SK-N-MC (cell line): ENCODE measurements around the gene NTSR1.

Source experiments
- DNase-seq: peaks from one replicate; pipeline ENCODE4 v3.0.0-alpha.2; 2011; ENCODE audit warnings: low read depth, low spot score
- H3K27ac ChIP-seq: fragments of 200-600 bp; sonication (generic); 2 replicates; pipeline ENCODE4 v1.5.1; 2016; ENCODE audit warnings: mixed run types
- H3K36me3 ChIP-seq: fragments of 200-600 bp; sonication (generic); 2 replicates; pipeline ENCODE4 v1.6.1; 2017; ENCODE audit warnings: antibody characterized with exemption, low read length, mixed read lengths; ENCODE audit not compliant: insufficient read depth
- H3K4me3 ChIP-seq: fragments of 200-600 bp; sonication (generic); 2 replicates; pipeline ENCODE4 v1.5.1; 2016
- H3K9ac ChIP-seq: fragments of 200-600 bp; sonication (generic); 2 replicates; pipeline ENCODE4 v1.8.0; 2017; ENCODE audit warnings: mixed run types, mixed read lengths; ENCODE audit not compliant: insufficient read length
- H3K9me3 ChIP-seq: fragments of 200-600 bp; sonication (generic); 2 replicates; pipeline ENCODE4 v1.6.1; 2017; ENCODE audit warnings: low read depth, mild to moderate bottlenecking, antibody characterized with exemption, low read length, moderate library complexity, mixed read lengths
- EZH2 ChIP-seq: fragments of 200-600 bp; sonication (generic); IDR thresholded peaks from one replicate; pipeline ENCODE4 v1.6.1; 2017; ENCODE audit warnings: antibody characterized with exemption
- FOXP2 ChIP-seq: optimal IDR thresholded peaks from 2 replicates; pipeline ENCODE3; 2011; ENCODE audit warnings: mild to moderate bottlenecking, moderate library complexity; ENCODE audit not compliant: insufficient read depth; ENCODE audit errors: extremely low read length, control extremely low read depth
- POLR2AphosphoS5 ChIP-seq: IDR thresholded peaks from 2 replicates; pipeline ENCODE4 v1.6.1; 2012; ENCODE audit warnings: mild to moderate bottlenecking, low read depth, low read length, borderline replicate concordance

NTSR1 gene

GRCh38 chr20:62785393-62785792 is 76.8 kb downstream of the NTSR1 start:
- no peak for DNase-seq
- Histone ChIP-seq H3K9me3 (no peaks in the 10 kb centered on the region), H3K27ac (no peak overlapping the region), H3K9ac (no peak overlapping the region), H3K4me3 (no peak overlapping the region), H3K36me3 (no peaks in the 10 kb centered on the region)
- TF ChIP-seq EZH2: no peak
- TF ChIP-seq FOXP2: no peak
- no peak for TF ChIP-seq POLR2AphosphoS5

- H3K9me3 ChIP-seq: no peaks in the 10 kb centered on the region
- peak overlapping the region; percentile 32 for H3K9ac ChIP-seq
- no peaks in the 10 kb centered on the region for H3K36me3 ChIP-seq
- DNase-seq: no peak
- H3K4me3 ChIP-seq: no peak overlapping the region
- TF ChIP-seq POLR2AphosphoS5: no peak
- no peak overlapping the region for H3K27ac ChIP-seq
Observed at GRCh38 chr20:62786157-62786556, 77.5 kb downstream of the NTSR1 start.

DNA sequence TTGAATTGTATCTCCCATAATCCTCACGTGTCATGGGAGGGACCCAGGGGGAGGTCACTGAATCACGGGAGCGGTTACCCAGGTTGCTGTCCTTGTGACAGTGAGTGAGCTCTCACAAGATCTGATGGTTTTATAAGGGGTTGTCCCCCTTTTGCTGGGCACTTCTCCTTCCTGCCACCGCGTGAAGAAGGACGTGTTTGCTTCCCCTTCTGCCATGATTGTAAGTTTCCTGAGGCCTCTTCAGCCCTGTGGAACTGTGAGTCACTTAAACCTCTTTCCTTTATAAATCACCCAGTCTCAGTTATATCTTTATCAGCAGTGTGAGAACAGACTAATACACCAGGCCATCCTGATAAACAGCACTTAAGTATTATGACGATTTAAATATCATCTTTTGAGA is 78.7 kb downstream of the NTSR1 start:
- Histone ChIP-seq H3K9me3 (no peaks in the 10 kb centered on the region), H3K4me3 (no peak overlapping the region), H3K36me3 (no peaks in the 10 kb centered on the region), H3K9ac (no peak overlapping the region), H3K27ac (no peak overlapping the region)
- no peak for DNase-seq
- TF ChIP-seq POLR2AphosphoS5: no peak
- no peak for TF ChIP-seq EZH2
- no peak for TF ChIP-seq FOXP2

DNA sequence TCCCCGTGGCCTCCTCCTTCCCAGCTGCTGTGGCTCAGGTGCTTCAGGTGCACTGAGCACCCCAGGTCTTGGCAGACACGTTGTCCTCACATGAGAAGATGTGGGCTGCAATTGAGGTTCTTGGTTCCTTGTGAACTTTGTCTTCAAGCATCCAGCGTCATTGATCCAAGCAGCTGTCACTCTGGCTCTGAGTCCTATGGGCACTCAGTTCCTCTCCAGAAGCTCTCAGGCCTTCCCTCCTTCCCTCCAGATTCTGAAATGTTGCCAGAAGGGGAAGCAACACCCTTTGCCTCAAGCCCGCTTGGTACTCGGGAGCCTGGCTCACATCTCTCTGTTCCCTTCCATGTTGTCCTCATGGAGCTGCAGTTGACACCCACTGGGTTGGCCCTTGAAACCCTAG is 79.2 kb downstream of the NTSR1 start:
- no peak for DNase-seq
- no peak for TF ChIP-seq FOXP2
- TF ChIP-seq EZH2: no peak
- TF ChIP-seq POLR2AphosphoS5: no peak
- no peaks in the 10 kb centered on the region for H3K36me3 ChIP-seq
- no peak overlapping the region for H3K27ac ChIP-seq
- H3K9me3 ChIP-seq: no peaks in the 10 kb centered on the region
- no peak overlapping the region for H3K9ac ChIP-seq
- no peak overlapping the region for H3K4me3 ChIP-seq

- no peak for DNase-seq
- no peak overlapping the region for H3K27ac ChIP-seq
- no peaks in the 10 kb centered on the region for H3K36me3 ChIP-seq
- no peak overlapping the region for H3K9ac ChIP-seq
- TF ChIP-seq POLR2AphosphoS5: no peak
- no peak for TF ChIP-seq FOXP2
- no peak for TF ChIP-seq EZH2
- H3K4me3 ChIP-seq: no peak overlapping the region
- no peaks in the 10 kb centered on the region for H3K9me3 ChIP-seq
Observed at GRCh38 chr20:62788607-62789006, 80.0 kb downstream of the NTSR1 start.

GRCh38 chr20:62790075-62790474 is 81.4 kb downstream of the NTSR1 start:
- Histone ChIP-seq H3K4me3 (no peak overlapping the region), H3K27ac (no peak overlapping the region), H3K9me3 (no peaks in the 10 kb centered on the region), H3K9ac (no peak overlapping the region), H3K36me3 (no peaks in the 10 kb centered on the region)
- TF ChIP-seq FOXP2 (no peak), EZH2 (no peak), POLR2AphosphoS5 (no peak)
- no peak for DNase-seq

GRCh38 chr20:62791301-62792181 is 82.9 kb downstream of the NTSR1 start:
- DNase-seq: peak; percentile 84
- H3K9ac ChIP-seq: no peak overlapping the region
- no peak for TF ChIP-seq EZH2
- no peak for TF ChIP-seq POLR2AphosphoS5
- TF ChIP-seq FOXP2: no peak
- H3K4me3 ChIP-seq: peak overlapping the region; percentile 62
- H3K9me3 ChIP-seq: no peaks in the 10 kb centered on the region
- H3K36me3 ChIP-seq: no peaks in the 10 kb centered on the region
- H3K27ac ChIP-seq: no peak overlapping the region

GRCh38 chr20:62792182-62792939 is 83.7 kb downstream of the NTSR1 start:
- TF ChIP-seq FOXP2 (no peak), POLR2AphosphoS5 (no peak), EZH2 (no peak)
- no peak overlapping the region for H3K4me3 ChIP-seq
- H3K36me3 ChIP-seq: peaks cover under 1% of the 10 kb centered on the region; the same call in 1 of the 2 replicates
- no peak overlapping the region for H3K27ac ChIP-seq
- no peak for DNase-seq
- no peaks in the 10 kb centered on the region for H3K9me3 ChIP-seq
- no peak overlapping the region for H3K9ac ChIP-seq
